ENCODE measurements around the gene SP1. TPM values are rescaled to one million over a fixed set of nuclear protein-coding genes. Genes with fewer than 3 reads are reported as not detected.

The SP1 gene
- total RNA-seq, 3 donors from 2014 or later (not counting 1 experiment from before 2014, with no cell fraction given), result 84.6 to 96.3 (median 88.5) TPM

DNA sequence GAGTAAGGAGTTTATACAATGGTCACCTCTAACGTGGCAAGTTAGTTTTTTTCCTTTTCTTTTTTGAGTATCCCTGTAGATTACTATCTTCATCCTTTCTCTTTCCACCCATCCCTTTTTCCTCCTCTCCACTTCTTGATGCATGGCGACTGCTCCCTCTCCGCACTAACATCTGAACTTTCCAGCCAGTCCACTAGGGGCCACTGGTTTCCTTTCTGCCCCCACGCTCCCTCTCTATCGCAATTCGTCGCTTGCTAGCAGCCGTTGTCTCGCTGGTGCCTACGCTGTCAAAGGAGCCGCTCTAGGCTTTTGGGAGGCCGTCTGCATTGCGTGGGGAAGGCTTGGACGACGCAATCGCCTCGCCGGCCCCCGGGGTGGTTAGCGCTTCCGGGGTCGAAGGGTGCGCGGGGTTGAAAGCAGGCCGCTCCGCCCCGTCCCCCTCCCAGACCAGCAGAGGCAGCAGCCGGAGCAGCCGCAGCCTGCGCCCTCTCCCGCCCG is 71.7 kb downstream of the SP1 start, which contains the start of gene PCBP2:
PCBP2 (plus strand) TSS at position 442 of the 498 bp plus-strand sequence. CDS start 2,699 bp downstream, outside the sequence.
- Histone ChIP-seq H3K4me1 (ENCODE audit: control insufficient read depth, insufficient read depth, low read length) (peaks cover 4% of the 10 kb centered on the region), H3K27ac (ENCODE audit: low read length) (peak within 1 kb of the TSS; percentile 95), H3K36me3 (ENCODE audit: control insufficient read depth, insufficient read depth, low read length) (peaks cover 32% of the 10 kb centered on the region), H3K4me3 (ENCODE audit: low read length) (peak within 1 kb of the TSS; percentile 97), H3K9me3 (ENCODE audit: control insufficient read depth, insufficient read depth, low read length) (no peaks in the 10 kb centered on the region), H3K27me3 (ENCODE audit: control insufficient read depth, insufficient read depth, low read length) (no peaks in the 10 kb centered on the region)
- Mint-ChIP-seq H3K27ac (peak within 1 kb of the TSS; percentile 81 to 86), H3K9me3 (no peaks in the 10 kb centered on the region), H3K4me1 (peaks cover 34 to 39% of the 10 kb centered on the region in 2 donors), H3K27me3 (ENCODE audit: low read depth in 2 of 2) (no peaks in the 10 kb centered on the region), H3K4me3 (peak within 1 kb of the TSS; percentile 88), H3K36me3 (peaks cover 25% of the 10 kb centered on the region)
- WGBS (ENCODE audit: insufficient coverage), result 0% methylated on average over 27 of the region's 32 CpGs
- ATAC-seq, result peak; percentile 89 to 96 (median 90)
- TF ChIP-seq, protein P1, sequence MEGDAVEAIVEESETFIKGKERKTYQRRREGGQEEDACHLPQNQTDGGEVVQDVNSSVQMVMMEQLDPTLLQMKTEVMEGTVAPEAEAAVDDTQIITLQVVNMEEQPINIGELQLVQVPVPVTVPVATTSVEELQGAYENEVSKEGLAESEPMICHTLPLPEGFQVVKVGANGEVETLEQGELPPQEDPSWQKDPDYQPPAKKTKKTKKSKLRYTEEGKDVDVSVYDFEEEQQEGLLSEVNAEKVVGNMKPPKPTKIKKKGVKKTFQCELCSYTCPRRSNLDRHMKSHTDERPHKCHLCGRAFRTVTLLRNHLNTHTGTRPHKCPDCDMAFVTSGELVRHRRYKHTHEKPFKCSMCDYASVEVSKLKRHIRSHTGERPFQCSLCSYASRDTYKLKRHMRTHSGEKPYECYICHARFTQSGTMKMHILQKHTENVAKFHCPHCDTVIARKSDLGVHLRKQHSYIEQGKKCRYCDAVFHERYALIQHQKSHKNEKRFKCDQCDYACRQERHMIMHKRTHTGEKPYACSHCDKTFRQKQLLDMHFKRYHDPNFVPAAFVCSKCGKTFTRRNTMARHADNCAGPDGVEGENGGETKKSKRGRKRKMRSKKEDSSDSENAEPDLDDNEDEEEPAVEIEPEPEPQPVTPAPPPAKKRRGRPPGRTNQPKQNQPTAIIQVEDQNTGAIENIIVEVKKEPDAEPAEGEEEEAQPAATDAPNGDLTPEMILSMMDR (IDR thresholded peaks at IDR 0.05), result peak; percentile 85
- peak; percentile 93 to 99 for DNase-seq
- intact Hi-C loops (cut with micrococcal nuclease), result loop anchor here (1.0 to 2.0 kb wide), 3 partner anchors 10 to 57 kb away; partner anchors contain the start of genes PRR13 and TARBP2

DNA sequence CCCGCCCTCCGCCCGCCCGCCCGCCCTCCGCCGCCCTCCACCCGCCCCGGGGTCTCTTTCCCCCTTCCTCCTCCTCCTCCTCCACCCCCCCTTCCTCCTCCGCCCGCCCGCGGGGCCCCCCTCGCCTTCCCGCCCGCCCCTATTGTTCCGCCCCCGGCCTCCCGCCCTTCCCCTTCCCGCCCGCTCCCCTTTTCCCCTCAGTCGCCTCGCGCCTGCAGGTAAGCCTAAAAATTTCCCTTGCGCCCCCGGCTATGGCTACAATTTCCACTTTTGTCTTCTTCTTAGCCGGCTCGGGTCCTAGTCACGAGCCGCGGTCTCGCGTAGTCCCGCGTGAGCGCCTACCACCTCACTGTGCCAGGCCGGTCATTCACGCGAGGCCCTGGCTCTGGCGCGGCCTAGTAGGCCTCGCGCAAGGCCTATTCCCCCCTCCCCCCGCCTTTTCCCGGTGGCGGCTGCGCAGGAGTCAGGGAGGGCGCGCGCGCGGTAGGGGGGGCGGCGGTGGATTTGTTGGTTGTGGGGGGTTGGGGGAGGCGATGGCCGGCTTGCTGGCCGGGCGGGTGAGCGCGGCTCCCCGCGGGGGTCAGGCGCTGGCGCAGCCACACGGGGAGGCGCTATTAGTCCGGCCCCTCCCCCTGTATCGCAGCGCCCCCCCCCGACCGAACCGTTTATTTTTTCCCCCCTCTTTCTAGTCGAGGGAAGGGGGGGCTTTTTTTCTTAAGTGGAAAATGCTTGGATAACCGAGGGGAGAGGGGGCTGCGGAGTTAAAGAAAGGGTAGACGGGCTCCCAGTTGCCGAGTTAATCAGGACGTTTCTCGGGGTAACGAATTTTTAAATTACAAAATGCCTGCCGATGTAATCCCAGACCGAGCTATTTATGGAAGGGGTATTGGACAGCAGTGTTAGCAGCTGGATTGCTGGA is 72.4 kb downstream of the SP1 start:
- Mint-ChIP-seq H3K27ac (peak overlapping the region; percentile 81 to 86), H3K4me1 (peaks cover 34 to 39% of the 10 kb centered on the region in 2 donors), H3K9me3 (no peaks in the 10 kb centered on the region), H3K27me3 (ENCODE audit: low read depth in 2 of 2) (no peaks in the 10 kb centered on the region), H3K4me3 (peak overlapping the region; percentile 88), H3K36me3 (peaks cover 25% of the 10 kb centered on the region)
- peak overlapping the region; percentile 97 for H3K4me3 ChIP-seq (ENCODE audit: low read length)
- DNase-seq (peak; percentile 84 to 90), ATAC-seq (peak; percentile 43 to 69 (median 51))
- no peaks in the 10 kb centered on the region for H3K9me3 ChIP-seq (ENCODE audit: control insufficient read depth, insufficient read depth, low read length)
- H3K4me1 ChIP-seq (ENCODE audit: control insufficient read depth, insufficient read depth, low read length), result peaks cover 4% of the 10 kb centered on the region
- H3K27ac ChIP-seq (ENCODE audit: low read length), result peak overlapping the region; percentile 95
- intact Hi-C loops (cut with micrococcal nuclease), result loop anchor here (2.0 kb wide), 1 partner anchor 56 kb away; no protein-coding TSS in a partner anchor
- peaks cover 38% of the 10 kb centered on the region for H3K36me3 ChIP-seq (ENCODE audit: control insufficient read depth, insufficient read depth, low read length)
- TF ChIP-seq, protein P1 (IDR thresholded peaks at IDR 0.05), result peak; percentile 54
- no peaks in the 10 kb centered on the region for H3K27me3 ChIP-seq (ENCODE audit: control insufficient read depth, insufficient read depth, low read length)
- under 1% methylated on average over 52 of the region's 82 CpGs for WGBS (ENCODE audit: insufficient coverage)

DNA sequence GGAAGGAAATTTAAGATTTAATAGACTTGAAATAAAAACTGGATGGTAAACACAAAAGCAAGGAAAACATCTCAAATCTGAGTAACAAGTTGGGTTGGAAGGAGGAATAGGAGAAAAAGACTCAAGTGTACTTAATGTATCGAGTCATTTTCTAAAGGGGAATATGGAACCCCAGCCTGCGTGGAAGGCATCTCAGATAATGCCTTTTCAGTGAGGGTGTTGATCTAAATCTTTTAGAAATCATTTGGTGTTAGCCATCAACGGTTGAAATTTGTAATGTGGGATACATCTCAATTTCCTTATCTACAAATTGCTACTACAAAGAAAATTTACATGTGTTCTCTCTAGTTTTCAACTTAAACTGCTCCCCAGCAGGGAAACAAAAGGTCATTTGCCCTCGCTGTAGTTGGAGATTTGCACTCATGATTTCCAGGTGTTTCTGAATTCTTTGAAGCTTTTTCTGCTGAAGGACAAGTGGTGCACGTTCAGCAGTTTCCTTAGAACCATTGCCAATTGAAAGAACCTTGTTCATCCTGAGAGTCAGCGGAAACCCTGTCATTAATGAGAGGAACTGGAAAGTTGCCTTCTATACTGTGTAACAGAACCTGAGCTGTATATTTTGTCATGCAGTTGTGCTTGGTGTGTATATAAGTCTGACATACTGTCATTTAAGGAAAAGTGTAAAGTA is 74.1 kb downstream of the SP1 start:
- WGBS (ENCODE audit: insufficient coverage), result 66% methylated on average over 5 of the region's 6 CpGs
- H3K27me3 Mint-ChIP-seq (ENCODE audit: low read depth in 2 of 2), result no peaks in the 10 kb centered on the region
- H3K27ac Mint-ChIP-seq, result peak overlapping the region; percentile 81 to 86
- Histone ChIP-seq H3K9me3 (ENCODE audit: control insufficient read depth, insufficient read depth, low read length) (no peaks in the 10 kb centered on the region), H3K27me3 (ENCODE audit: control insufficient read depth, insufficient read depth, low read length) (no peaks in the 10 kb centered on the region), H3K4me3 (ENCODE audit: low read length) (no peak overlapping the region), H3K36me3 (ENCODE audit: control insufficient read depth, insufficient read depth, low read length) (peaks cover 50% of the 10 kb centered on the region), H3K27ac (ENCODE audit: low read length) (no peak overlapping the region), H3K4me1 (ENCODE audit: control insufficient read depth, insufficient read depth, low read length) (peaks cover 4% of the 10 kb centered on the region)
- H3K9me3 Mint-ChIP-seq, result no peaks in the 10 kb centered on the region
- peaks cover 25% of the 10 kb centered on the region for H3K36me3 Mint-ChIP-seq
- ATAC-seq (no peak), DNase-seq (no peak)
- intact Hi-C loops (cut with micrococcal nuclease), result loop anchor here (2.0 kb wide), 1 partner anchor 55 kb away; no protein-coding TSS in a partner anchor
- TF ChIP-seq, protein P1 (IDR thresholded peaks at IDR 0.05), result no peak
- peaks cover 34 to 35% of the 10 kb centered on the region in 2 donors for H3K4me1 Mint-ChIP-seq
- H3K4me3 Mint-ChIP-seq, result peak overlapping the region; percentile 88

All from natural killer cell (primary cell).